NCI-H82 (cell line): ENCODE results near the gene ZNF213.
A peak's percentile ranks its signal among the peaks of the same experiment; 100 is the strongest.
"Not testable (repeated sequence)": the region's sequence is repeated elsewhere in the genome, so short reads cannot be mapped to it uniquely, and the experiment has no call there.

ENCODE experiments used
- DNase-seq: peaks from one replicate; lab custom pipeline; 2025; lab: John Stamatoyannopoulos, UW

The ZNF213 gene

DNA sequence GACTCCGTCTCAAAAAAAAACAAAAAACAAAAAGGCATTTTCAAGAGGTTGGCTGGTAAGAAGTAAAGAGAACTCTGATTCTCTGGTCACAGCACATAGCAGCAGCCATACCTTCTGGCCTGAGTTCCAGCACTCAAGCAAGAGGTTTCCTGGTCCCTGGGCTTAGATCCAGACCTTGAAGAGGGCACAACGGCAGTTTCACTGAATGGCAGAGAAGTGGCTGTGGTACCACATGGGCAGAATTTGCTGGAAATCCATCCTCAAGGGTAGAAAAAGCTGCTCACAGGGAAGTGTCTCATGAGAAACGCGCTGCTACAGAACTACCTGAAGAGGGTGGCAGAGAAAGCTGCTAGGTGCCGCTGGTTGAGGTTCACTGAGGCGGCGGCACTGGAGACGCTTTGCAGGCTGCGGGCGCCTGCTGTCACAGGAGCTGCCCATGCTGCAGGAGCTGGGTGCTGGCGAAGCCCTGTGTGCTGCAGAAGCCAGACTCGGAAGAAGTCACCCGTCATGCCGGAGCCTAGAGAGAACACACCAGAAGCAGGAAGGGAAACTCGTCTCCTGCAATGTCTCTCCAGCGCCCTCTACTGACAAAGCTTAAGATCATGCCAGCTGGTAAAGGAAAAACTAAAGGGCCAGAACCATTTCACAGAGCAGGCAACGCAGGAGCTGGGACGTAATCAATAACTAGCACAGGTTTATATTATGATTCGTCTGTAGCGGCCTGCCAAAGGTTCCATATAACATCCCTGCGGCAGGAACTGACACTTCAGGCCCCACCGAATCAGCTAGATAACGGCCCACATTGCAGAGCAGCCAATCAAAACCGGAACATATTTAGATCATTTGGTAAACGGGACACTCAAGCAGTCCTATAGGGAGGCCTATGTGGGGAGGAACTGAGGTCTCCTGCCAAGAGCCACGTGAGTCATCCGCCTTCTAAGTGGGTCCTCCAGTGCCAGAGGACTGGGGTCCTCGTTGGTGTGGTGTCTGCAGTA, 5.4 kb upstream of the ZNF213 start:
- peak; percentile 90 for DNase-seq

- peak; percentile 72 for DNase-seq
These were observed 3.0 kb upstream of the ZNF213 start for GRCh38 chr16:3131755-3132377.

- no peak for DNase-seq
These were observed 985 bp upstream of the ZNF213 start for GRCh38 chr16:3133844-3134243.

DNA sequence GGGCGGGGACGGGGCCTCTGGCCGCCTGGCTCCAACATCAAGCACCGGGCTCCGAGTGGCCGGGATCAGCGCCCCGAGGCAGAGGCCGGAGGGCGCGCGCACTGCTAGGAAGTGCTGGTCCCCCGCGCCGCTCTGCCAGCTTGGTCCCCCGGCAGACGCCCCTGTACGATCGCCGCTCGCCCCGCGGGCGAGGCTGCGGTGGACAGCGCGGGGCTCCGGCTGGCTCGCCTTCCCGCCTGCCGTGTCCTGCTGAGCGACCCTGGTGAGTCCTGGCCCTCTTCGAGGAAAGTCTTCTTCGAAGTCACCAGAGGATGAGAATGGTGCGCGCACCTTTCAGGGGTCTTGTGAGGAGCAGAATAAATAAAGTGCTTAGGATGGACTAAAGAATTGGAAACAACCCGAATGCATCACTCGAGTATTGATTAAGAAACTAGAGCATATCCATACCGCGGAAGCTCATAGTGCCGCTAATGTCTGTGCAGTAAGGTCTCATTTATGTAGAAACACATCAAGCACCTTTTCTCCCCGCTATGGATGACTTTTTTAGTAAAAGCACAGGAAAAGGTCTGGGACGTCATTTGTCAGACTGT, 392 bp downstream of the ZNF213 start:
- DNase-seq = no peak

GRCh38 chr16:3137267-3137666, 2.4 kb downstream of the ZNF213 start:
- no peak for DNase-seq

- no peak for DNase-seq
These were observed 3.5 kb downstream of the ZNF213 start for GRCh38 chr16:3138342-3138741.

DNA sequence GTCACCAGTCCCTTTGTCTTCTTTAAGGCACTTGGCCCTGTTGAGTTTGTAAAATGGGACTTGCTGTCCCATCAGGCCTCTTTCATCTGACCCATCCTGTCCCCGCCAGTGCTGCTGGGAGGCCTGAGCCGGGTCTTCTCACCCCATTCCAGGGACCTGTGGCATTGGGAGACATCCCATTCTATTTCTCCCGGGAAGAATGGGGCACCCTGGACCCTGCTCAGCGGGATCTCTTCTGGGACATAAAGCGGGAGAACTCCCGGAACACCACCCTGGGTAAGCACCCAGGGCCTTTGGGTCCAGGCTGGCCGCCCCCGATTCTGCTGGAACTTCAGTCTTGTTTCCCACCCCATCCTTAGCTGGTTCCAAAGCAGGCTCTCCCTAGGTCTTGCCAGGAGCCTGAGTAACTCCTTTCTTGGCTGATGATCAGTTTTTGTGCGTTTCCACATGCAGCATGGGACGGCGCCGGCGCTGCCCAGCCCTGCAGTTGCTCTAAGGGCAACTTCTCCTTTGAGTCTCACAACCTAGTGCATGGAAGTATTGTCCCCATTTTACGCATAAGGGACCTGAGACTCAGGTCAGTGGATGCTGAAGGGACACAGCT, 4.1 kb downstream of the ZNF213 start:
- no peak for DNase-seq

DNA sequence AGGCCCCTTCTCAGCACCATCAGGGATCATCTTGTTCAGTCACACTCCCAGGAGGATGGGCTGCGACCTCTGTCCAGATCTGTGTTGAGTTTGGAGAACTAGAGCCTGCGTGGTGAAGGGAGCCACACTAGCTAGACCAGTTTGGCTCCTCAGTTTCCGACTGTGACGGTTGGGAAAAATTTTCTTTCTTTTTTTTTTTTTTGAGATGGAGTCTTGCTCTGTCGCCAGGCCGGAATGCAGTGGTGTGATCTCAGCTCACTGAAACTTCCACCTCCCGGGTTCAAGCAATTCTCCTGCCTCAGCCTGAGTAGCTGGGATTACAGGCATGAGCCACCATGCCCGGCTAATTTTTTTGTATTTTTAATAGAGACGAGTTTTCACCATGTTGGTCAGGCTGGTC, 4.7 kb downstream of the ZNF213 start:
- not testable (repeated sequence) for DNase-seq

- DNase-seq = no peak
These were observed 6.0 kb downstream of the ZNF213 start for GRCh38 chr16:3140603-3141427.

- no peak for DNase-seq
These were observed 7.0 kb downstream of the ZNF213 start for GRCh38 chr16:3141781-3142311.

DNA sequence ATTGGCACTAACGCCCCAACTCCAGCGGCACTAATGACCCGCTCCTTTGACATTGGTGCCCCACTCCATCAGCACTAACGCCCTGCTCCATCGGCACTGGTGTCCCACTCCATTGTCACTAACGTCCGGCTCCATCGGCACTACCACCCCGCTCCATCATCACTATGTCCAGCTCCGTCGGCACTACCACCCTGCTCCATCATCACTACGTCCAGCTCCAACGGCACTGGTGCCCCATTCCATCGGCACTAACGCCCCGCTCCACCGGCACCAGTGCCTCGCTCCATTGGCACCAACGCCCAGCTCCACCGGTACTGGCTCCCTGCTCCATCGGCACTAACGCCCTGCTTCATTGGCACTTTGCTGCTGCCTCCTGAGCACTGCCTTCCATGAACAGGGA, 7.5 kb downstream of the ZNF213 start:
- no peak for DNase-seq

DNA sequence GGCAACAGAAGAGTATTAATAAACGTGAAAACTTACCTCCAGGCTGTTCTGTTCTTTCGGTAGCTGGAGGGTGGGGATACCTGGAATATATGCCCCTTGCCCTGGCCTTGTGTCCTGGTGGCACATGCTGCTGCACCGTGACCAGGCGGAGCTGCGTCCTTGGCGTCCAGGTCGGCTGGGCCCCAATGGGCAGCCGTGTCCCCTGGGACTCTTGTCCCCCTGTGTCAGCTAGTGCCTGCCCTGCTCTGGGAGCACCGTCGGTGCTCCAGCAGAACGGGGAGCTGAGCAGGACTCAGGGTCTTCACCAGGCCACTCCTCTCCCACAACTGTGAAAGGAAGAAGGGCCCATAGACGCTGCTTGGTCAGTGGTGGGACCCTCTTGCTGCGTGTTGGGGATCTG, 7.9 kb downstream of the ZNF213 start:
- DNase-seq = no peak

GRCh38 chr16:3143189-3143588, 8.4 kb downstream of the ZNF213 start:
- no peak for DNase-seq

DNA sequence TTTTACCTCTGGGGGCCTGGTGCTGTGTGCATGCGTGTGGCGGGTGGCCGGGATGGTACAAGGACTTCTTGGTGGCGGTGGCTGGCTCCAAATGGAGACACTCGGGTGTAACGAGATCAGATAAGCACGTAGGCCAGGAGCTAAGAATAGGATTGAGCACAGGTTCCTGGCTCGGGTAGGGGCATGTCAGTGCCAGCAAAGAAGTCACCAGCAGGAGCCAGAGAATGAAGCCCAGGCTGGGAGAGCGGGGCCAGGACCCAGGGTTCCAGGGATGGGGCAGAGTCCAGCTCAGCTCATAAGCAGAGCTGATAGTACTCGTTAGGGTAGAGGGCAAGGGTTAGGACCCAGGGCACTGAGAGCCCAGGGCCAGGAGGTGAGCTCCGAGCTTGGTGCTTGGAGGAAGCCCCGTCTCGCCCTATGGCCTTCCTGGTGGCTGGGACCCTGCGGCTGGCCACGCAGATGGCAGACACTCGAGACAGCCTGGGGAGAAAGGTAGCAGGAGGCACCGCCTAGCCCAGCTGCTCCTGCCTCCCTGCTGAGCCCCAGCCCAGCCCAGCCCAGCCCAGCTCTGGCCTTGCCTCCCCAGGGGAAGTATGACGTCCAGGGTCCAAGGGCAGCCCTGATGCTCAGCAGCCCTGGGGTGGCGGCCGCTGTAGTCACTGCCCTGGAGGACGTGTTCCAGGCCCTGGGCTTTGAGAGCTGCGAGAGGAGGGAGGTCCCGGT, 8.9 kb downstream of the ZNF213 start:
- DNase-seq = no peak

- no peak for DNase-seq
These were observed 9.6 kb downstream of the ZNF213 start for GRCh38 chr16:3144321-3144983.

- DNase-seq = no peak
These were observed 10.3 kb downstream of the ZNF213 start for GRCh38 chr16:3145151-3145550.

DNA sequence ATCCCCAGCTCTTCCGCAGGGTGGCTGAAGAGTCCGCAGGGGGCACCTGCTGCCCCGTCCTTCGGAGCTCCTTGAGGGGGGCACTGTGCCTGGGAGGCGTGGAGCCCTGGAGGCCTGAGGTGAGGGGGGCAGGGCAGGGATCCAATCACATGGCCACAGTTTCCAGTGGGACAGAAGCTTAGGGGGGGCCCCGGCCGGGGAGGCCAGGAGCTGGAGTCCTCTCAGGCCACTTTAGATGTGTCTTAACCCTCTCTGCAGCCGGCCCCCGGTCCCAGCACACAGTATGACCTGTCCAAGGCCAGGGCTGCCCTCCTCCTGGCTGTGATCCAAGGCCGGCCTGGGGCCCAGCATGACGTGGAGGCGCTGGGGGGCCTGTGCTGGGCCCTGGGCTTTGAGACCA, 10.8 kb downstream of the ZNF213 start:
- DNase-seq = no peak

DNA sequence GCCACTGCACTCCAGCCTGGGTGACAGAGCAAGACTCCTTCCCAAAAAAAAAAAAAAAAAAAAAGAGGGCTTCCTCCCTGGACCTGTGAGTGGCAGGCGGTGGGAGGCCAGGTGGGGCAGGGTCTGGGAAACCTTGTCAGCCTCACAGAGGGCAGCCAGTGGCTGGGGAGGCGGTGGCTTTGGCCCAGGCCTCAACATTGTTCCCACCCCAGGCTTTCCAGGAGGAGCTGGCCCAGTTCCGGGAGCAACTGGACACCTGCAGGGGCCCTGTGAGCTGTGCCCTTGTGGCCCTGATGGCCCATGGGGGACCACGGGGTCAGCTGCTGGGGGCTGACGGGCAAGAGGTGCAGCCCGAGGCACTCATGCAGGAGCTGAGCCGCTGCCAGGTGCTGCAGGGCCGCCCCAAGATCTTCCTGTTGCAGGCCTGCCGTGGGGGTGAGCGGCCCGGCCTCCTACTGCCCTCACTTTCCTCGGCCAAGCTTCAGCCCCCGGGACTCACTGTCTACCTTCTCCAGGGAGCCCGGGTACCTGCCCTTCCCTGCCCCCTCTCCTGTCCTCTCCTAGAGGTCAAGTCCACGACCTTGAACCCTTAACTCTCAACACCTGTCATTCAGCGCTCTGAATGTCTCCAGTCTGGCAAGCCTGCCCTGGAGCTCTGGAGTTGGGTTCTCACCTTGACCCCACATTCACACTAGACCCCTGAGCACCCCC, 12.4 kb downstream of the ZNF213 start:
- no peak for DNase-seq

GRCh38 chr16:3147757-3148104, 12.9 kb downstream of the ZNF213 start:
- DNase-seq = no peak
